Osteocyte (in vitro differentiated cells): ENCODE results near the gene NDUFAF7. TPM values are rescaled to one million over a fixed set of nuclear protein-coding genes. Genes with fewer than 3 reads are reported as not detected.
"Not testable (repeated sequence)": the region's sequence is repeated elsewhere in the genome, so short reads cannot be mapped to it uniquely, and the experiment has no call there.

Experiments
- DNase-seq: peaks from one replicate; pipeline ENCODE4 v3.0.0; 2021; ENCODE audit warnings: mixed read lengths; ENCODE audit not compliant: unreplicated experiment; ENCODE audit errors: extremely low spot score
- H3K27ac Mint-ChIP-seq: one replicate; pipeline ENCODE4 v1.8.0; 2021; ENCODE audit warnings: mild to moderate bottlenecking, mixed read lengths; ENCODE audit not compliant: unreplicated experiment
- H3K27me3 Mint-ChIP-seq: one replicate; pipeline ENCODE4 v1.8.0; 2021; ENCODE audit warnings: mixed read lengths; ENCODE audit not compliant: unreplicated experiment
- H3K36me3 Mint-ChIP-seq: one replicate; pipeline ENCODE4 v1.8.0; 2021; ENCODE audit warnings: mixed read lengths; ENCODE audit not compliant: unreplicated experiment
- H3K4me1 Mint-ChIP-seq: one replicate; pipeline ENCODE4 v1.8.0; 2021; ENCODE audit warnings: mixed read lengths; ENCODE audit not compliant: unreplicated experiment
- H3K4me3 Mint-ChIP-seq: one replicate; pipeline ENCODE4 v1.8.0; 2021; ENCODE audit warnings: mild to moderate bottlenecking, moderate library complexity, mixed read lengths; ENCODE audit not compliant: unreplicated experiment
- H3K9me3 Mint-ChIP-seq: one replicate; pipeline ENCODE4 v1.8.0; 2021; ENCODE audit warnings: mixed read lengths; ENCODE audit not compliant: unreplicated experiment
- CTCF ChIP-seq: fragments of 200-600 bp; sonication (generic); IDR thresholded peaks from 2 replicates; pipeline ENCODE4 v1.5.0; 2021; ENCODE audit warnings: antibody characterized with exemption, mild to moderate bottlenecking, moderate library complexity
- total RNA-seq: library from RNA; stranded (reverse); gene quantifications from 2 replicates; pipeline ENCODE4 v1.2.1, GENCODE V29; 2021

The NDUFAF7 gene
- total RNA-seq, 1 donor from 2014 or later = 17.8 TPM

- H3K4me1 Mint-ChIP-seq = no peaks in the 10 kb centered on the region
- no peaks in the 10 kb centered on the region for H3K27me3 Mint-ChIP-seq
- no peak for DNase-seq
- H3K36me3 Mint-ChIP-seq = peaks cover 73% of the 10 kb centered on the region
- H3K4me3 Mint-ChIP-seq = no peak overlapping the region
- no peak overlapping the region for H3K27ac Mint-ChIP-seq
- peaks cover 14% of the 10 kb centered on the region for H3K9me3 Mint-ChIP-seq
- TF ChIP-seq CTCF = no peak
These were observed 25.6 kb upstream of the NDUFAF7 start for GRCh38 chr2:37205689-37206341.

- H3K9me3 Mint-ChIP-seq = peaks cover 14% of the 10 kb centered on the region
- not testable (repeated sequence) for H3K4me3 Mint-ChIP-seq, H3K27ac Mint-ChIP-seq, H3K4me1 Mint-ChIP-seq, H3K27me3 Mint-ChIP-seq, DNase-seq
- peaks cover 74% of the 10 kb centered on the region for H3K36me3 Mint-ChIP-seq
These were observed 24.7 kb upstream of the NDUFAF7 start for GRCh38 chr2:37206760-37207159.

- TF ChIP-seq CTCF = no peak
- peaks cover 65% of the 10 kb centered on the region for H3K36me3 Mint-ChIP-seq
- H3K4me1 Mint-ChIP-seq = no peaks in the 10 kb centered on the region
- DNase-seq = no peak
- H3K27ac Mint-ChIP-seq = no peak overlapping the region
- H3K27me3 Mint-ChIP-seq = no peaks in the 10 kb centered on the region
- peaks cover 10% of the 10 kb centered on the region for H3K9me3 Mint-ChIP-seq
- H3K4me3 Mint-ChIP-seq = no peak overlapping the region
These were observed 20.2 kb upstream of the NDUFAF7 start for GRCh38 chr2:37211212-37211611.

GRCh38 chr2:37211939-37212338, 19.5 kb upstream of the NDUFAF7 start:
- H3K4me1 Mint-ChIP-seq = no peaks in the 10 kb centered on the region
- peaks cover 66% of the 10 kb centered on the region for H3K36me3 Mint-ChIP-seq
- no peak for TF ChIP-seq CTCF
- no peak overlapping the region for H3K27ac Mint-ChIP-seq
- H3K4me3 Mint-ChIP-seq = no peak overlapping the region
- H3K27me3 Mint-ChIP-seq = no peaks in the 10 kb centered on the region
- peaks cover 10% of the 10 kb centered on the region for H3K9me3 Mint-ChIP-seq
- no peak for DNase-seq

- H3K4me3 Mint-ChIP-seq = no peak overlapping the region
- no peaks in the 10 kb centered on the region for H3K9me3 Mint-ChIP-seq
- H3K4me1 Mint-ChIP-seq = no peaks in the 10 kb centered on the region
- peaks cover 44% of the 10 kb centered on the region for H3K36me3 Mint-ChIP-seq
- DNase-seq = no peak
- peak overlapping the region; percentile 25 for H3K27ac Mint-ChIP-seq
- H3K27me3 Mint-ChIP-seq = no peaks in the 10 kb centered on the region
- TF ChIP-seq CTCF = no peak
These were observed 16.2 kb upstream of the NDUFAF7 start for GRCh38 chr2:37215250-37215649.
